COLO668 (cell line): ENCODE data around the gene NDUFB8.

ENCODE experiments used
- DNase-seq: peaks from one replicate; lab custom pipeline; 2025; ENCODE audit not compliant: unreplicated experiment; lab: John Stamatoyannopoulos, UW

NDUFB8 gene

DNA sequence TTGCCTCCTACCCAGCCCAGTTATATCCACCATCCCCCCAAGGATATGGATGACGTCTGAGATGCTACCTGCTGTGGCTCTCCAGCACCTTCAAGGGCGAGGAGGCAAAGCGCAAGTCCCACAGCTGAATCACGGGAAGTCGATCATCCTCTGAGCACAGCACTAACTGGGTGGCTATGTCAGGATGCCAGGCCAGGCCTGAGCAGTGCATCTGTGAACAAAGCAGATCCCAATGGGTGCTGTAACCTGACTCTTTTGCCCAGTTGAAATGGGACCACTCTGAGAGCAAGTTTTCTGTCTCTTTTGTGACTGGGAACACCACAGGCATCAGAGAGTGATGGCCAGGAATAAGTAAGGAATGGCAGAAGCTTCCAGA lies 22.3 kb downstream of the NDUFB8 start:
- DNase-seq, result no peak

DNA sequence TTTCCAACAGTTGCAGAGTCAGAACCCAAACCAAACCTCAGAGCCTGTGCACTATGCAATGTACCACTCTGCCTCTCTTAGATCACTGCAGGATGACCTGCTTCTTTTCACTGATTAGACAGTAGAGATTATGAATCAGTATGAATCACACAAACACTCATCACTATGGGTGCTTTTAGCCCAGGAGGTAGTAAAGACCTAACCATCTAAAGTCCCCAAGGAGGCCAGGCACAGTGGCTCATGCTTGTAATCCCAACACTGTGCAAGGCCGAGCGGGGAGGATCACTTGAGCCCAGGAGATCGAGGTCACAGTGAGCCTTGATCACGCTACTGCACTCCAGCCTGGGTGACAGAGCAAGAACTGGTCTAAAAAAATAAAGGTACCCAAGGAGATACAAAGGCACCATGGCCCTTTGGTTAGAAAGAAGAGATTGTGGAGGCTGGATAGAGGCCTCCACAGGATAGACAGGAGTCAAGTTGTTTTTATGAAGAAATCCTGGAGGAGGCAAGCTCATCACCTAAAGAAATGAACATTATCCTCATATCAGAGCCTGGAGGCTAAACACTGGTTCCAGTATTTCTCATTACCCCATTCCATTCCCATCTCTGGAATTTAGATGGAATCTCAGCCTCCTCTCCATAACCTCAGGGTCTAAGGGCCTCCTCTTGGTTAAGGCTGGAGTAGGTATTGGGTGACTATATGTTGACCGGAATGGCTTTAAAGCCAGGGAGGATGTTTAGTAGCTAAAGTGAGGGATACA lies 22.9 kb downstream of the NDUFB8 start:
- DNase-seq, result no peak

DNA sequence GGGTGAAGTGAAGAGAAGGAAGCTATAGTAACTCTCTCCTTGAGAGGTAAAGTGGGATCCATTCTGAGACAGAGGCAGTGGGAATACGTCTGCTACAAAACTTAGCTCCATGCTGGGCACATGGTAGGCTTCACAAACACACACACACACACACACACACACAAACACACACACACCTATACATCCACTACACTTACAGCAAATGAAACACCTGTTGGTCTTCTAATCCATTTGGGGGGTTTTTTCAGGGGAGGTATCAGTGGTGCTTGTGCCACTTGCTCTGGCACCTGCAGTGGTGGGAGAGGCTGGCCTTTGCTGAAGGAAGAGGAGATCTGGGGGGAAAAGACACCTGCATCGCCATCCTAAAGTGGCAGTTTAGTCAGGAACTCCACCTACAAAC lies 24.5 kb downstream of the NDUFB8 start:
- no peak for DNase-seq

DNA sequence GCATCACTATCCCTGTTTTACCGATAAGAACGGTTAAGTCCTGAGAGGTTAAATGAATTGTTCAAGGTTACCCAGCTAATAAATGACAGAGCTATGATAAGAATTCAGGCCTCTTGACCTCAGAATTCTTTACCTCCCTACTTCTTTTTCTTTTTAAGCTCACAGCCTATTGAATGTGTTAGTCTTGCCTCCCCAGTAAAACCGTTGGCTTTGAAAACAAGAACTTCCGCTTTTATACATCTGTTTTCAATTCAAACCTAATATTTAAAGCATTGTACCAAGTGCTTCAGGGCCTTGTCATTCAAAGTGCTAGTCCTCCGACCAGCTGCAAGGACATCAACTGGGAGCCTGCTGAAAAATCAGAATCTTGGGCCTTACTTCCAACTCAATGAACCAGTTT lies 25.6 kb downstream of the NDUFB8 start:
- no peak for DNase-seq

DNA sequence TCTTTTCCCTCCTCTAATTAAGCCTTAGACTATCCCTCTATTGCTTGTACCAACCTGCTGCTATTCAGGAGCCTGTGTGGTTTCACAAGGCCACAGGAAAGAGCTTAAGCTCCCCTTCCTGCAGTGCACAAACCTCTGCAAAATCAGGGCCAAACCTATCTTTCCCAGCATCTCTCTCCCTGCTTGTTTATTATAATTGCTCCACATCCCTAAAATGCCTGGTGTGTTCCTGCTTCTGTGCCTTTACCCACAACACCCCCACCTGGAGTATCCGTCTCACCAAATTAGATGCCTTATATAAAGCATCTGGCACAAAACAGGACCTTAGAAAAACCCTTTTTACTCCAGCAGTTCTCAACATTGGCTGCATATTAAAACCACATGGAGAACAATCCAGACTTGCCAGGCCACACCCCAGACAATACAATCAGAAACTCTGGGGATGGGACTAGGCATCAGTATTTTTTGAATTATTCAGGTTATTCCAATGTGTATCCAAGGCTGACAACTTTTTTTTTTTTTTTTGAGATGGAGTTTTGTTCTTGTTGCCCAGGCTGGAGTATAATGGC lies 26.7 kb downstream of the NDUFB8 start:
- DNase-seq, result no peak

DNA sequence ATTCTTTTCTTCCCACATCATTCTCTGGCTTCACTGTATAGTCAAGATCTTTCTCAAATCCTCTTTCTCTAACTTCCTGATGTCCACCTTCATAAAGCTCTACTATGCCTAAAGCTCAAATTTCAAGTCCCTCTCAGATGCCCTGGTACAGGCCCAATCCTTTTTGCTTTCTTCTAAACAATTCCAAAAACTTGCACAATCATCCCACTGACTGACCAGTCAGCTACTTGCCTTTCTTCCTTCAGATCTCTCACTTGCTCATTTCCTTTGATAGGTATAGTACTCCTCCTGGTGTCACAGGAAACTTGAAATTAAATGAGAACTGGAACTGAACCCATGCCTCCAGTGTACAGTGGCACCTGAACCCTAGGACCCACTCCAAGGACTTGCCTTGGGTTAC lies 28.2 kb downstream of the NDUFB8 start:
- no peak for DNase-seq

DNA sequence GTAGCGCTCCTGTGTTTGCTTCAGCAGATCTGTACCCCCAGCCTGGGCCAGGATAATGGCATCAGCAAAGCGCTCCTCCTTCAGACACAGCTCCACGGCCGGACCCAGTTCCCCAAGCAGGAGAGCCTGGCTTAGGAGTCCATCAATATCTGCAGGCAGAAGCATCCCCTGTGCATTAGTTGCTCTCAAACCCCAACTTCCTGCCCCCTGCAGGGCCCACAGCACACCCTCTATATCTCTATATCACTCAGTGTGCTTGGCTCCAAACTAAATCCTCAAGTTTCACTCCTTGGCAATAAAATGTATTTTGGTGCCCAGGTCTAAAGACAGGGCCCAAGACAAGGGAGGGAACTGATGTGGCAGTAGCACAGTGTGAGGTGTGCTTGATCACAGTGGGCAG lies 31.6 kb downstream of the NDUFB8 start:
- no peak for DNase-seq

DNA sequence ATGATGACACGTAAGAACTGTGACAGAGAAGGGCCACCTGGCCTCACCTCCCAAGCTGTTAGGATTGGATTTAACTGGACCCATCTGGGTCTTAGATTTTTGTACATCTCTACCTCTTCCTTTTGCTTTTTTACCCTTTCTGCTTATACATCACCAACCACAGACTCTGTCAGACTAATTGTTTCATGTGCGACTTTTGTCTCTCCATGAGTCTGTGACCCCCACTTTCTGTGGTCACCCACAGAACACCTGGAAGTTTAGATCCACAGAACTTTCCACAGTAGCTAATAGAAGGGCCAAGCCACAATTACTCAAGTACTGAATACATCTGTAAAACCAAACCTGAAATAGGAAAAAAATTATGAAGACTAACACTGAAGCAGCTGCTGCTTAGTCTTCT lies 33.1 kb downstream of the NDUFB8 start:
- no peak for DNase-seq

DNA sequence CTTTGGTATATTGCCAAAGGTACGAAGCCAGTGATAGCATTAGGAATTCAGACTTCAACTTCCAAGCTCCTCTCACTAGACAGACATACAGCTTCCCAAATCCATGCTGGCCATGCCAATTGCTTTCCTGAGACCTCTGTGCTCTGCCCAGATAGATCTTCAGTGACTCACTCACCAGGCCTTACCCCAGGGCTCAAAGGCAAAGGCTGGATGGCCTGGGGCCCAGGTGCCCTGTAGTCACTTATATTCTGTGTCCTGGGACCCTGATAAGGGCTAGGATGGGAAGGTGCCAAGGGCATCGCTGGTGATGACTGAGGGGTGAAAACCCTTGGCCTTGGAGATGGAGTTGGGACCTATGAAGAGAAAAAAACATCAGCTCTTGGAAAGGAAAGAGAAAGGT lies 39.1 kb downstream of the NDUFB8 start:
- no peak for DNase-seq

DNA sequence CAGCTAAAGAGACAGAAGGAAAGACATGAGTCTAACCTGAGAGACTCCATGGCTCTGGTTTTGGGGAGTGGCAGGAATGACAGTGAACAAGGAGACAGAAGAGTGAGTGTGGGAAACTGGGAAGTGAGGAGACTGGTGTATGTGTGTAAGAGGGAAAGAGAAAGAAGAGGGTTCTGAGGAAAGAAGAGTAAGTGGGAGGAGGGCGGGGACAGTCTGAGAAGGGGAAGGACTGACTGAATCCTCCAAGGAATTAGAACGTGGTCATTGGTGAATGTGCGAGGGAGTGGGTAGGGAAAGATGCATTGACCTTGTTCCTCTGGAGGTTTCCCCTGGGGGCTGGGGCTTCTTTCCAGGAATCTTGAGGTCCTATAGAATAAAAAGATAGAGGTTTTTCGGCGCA lies 40.3 kb downstream of the NDUFB8 start:
- no peak for DNase-seq

DNA sequence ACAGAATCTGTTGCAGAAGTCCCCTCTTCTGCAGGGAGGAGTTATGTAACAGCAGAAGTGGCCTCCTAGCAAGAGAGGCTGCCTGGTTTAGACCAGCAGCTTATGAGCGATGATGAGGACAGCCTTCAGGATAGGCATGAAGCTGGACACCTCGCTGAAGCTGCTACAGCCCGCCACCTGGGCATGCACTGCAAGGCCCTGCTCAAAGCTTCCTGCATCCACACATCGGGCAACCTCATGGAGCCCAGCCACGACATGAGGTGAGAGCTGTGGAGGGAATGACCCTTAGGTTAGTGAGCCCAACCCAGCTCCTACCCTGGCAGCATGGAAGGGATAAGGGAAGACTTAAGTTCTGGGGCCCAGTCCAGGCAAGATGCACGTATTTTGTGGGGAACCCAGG lies 42.1 kb downstream of the NDUFB8 start:
- no peak for DNase-seq

DNA sequence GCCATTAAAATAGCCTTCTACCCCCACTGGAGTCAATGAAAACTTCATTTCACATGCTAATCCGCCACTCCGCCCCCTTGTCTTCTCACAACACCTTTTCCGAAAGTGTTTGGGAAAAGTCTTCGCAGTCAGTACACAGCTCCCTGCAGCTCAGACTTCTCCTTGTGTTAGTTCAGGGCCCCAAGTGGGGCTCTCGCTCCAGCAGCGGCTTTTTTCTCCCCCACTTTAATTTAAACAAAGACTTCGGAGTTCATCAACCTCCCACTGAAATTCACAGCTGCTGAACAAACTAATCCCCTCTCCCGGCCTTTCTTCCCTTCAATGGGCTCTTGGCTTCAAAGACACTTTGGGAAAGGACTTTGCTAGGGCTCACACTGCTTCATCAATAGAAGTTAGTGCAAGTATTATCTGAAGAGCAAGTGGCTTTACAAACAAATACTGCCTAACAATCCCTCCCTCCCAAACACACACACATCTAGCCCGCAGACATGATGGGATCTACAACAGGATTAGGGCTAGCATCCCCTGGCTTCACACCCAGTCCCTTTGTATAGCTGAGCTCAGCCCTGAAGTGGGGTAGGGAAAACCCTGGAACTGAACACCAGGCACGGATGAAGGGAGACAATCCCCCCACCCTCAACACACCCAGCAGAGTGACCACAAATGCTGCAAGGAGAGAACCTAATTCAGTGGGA lies 43.7 kb downstream of the NDUFB8 start:
- no peak for DNase-seq

DNA sequence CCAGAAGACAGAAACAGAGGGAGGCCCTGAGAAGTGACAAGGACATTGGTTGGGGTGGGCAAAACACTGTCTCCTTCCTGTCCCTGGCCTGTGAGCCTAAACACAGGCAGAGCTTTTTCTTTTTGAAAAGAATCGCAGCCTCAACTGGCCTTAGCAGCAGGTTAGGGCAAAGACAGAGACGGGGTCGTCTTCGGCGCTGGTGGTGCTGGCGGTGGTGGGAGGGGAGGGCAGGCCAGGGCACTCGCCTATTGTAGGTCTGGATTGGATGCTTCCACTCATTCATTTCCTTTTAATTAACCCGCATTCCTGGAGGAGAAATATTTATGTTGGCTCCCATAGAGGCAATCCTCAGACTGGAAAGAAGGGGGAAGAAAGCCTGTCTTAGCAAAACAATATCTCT lies 44.3 kb downstream of the NDUFB8 start:
- DNase-seq, result no peak

DNA sequence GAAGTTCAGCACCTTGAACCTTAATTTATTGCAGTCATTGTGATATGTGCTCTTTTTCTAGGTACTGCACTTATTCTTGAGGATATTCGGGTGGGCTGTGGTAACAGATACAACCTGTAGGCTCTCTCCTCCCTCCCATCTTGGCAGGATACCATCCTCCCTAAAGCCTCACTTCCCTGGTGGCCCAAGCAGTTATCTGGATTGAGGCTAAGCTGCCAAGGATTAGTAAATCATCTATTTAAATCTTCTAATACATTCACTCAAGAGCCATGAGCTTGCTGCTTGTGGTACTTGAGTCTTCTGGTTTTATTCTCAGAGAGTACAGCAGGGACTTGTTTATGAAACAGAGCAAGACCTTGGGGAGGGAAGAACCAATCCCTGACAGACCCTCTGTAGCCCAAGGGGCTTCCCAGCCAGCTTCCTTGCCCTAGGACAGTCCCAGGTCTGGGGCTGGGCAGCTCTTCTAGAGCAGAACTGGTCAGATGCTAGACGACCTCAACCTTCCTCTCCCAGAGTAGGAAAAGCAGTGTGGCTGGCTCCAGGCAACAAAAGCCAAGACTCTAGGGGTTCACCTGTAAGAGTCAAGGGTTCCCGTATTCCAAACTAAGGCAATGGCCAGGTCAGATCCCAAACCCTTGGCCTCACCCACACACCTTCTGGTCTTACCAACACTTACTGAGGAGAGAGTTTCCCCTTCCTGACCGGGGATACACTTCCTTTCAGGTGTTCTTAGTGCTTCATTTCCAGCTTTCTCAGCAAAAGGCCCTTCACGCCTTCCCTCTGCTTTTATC lies 45.6 kb downstream of the NDUFB8 start:
- DNase-seq, result no peak

DNA sequence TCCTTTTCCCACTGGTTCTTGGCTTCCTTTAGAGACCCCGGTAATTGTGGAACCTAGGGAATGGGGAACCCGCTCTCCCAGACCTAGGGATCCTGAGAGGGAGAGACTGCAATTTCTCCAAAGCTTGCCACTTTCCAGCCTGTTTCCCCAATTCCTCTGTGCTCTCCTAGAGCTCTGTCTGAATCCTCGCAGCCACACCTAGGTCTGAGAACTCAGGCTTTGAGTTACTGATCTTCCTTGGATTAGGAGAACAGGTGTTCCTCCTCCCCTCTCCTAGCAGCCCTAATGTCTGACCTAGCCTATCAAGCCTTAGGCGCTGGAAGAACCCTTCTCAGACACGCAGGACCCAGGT lies 46.9 kb downstream of the NDUFB8 start:
- DNase-seq, result no peak

DNA sequence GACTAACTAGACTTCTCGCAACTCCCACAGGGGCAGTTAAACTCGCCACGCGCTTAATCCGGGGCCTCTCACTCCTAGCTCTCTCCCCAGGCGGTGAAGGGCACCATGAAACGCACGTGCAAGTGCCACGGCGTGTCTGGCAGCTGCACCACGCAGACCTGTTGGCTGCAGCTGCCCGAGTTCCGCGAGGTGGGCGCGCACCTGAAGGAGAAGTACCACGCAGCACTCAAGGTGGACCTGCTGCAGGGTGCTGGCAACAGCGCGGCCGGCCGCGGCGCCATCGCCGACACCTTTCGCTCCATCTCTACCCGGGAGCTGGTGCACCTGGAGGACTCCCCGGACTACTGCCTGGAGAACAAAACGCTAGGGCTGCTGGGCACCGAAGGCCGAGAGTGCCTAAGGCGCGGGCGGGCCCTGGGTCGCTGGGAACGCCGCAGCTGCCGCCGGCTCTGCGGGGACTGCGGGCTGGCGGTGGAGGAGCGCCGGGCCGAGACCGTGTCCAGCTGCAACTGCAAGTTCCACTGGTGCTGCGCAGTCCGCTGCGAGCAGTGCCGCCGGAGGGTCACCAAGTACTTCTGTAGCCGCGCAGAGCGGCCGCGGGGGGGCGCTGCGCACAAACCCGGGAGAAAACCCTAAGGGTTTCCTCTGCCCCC lies 47.4 kb downstream of the NDUFB8 start:
- DNase-seq, result peak; percentile 77

DNA sequence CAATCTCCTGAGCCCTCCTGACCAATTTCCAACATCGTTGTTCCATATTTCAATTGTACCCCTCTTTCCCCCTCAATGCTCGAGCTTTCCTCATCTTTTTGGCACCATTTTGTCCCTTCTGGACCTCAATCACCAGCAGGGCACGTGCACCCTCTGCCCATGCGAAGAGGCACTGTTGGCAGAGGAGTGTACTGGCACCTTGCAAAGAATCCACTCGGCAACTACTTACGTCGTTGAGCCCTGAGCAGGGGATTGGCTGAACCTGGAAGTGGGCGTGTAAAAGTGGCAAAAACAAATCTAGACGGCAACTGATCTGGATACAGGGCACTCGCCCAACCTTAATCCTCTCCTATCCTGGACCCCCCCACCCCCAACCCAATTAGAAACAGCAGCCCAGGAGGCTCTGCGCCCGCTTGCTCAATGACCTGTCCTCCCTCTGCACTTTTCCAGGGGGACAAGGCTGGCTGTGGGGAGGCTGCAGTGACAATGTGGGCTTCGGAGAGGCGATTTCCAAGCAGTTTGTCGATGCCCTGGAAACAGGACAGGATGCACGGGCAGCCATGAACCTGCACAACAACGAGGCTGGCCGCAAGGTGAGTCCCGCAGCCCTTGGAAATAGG lies 48.1 kb downstream of the NDUFB8 start:
- DNase-seq, result peak; percentile 69

DNA sequence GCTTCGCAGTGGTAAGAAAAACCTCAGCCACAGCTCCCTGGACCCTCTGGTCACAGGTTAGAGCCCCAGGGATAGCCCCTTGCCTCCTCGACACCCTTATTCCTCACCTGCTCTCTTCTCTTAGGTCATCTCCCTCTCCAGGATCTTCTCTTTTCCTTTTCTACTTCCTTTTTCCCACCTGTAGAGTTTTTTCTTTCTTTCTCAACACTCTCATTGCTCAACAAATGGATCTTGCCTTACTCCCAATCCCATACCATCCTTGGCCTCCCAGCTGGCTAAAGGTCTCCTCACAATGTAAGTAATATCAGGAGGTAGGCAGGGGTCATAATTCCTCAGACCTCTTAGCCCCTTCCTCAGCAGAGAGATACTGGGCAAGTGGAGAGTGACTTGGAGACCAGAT lies 49.7 kb downstream of the NDUFB8 start:
- no peak for DNase-seq

DNA sequence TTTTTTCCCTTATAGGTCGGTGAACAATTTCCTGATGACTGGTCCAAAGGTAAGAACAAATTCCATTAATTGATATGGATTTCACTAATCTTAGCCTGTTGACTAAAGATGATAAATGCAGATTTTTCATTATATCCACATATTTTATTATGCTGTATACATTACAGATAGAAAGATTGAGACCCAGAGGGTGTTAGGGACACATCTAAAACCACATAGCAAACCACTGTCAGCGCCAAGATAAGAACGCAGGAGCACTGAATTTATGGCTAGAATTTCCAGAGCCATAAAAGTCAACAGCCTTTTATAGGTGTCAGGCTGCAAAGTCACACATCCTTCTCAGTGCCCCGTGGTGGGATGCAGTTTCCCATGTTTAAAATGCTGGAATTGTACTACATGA lies 50.6 kb downstream of the NDUFB8 start:
- DNase-seq, result no peak

DNA sequence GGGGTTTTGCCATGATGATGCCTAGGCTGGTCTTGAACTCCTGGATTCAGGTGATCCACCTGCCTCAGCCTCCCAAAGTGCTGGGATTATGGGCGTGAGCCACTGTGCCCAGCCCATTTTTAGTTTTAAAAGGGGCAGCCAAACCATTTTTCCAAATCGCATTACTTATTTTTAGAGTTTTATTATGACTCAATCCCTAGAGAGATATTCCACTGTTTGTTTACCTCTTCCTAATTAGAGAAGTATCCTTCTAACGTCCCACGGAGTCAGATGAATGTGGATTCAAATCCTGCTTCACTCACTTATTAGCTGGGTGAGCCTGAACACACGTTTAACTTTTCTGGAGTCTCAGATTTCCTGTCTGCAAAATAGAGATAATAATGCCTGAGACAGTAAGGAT lies 51.7 kb downstream of the NDUFB8 start:
- no peak for DNase-seq
